GM19463 (cell line): ENCODE data around the gene UTP14C.
"Not testable (repeated sequence)": the region's sequence is repeated elsewhere in the genome, so short reads cannot be mapped to it uniquely, and the experiment has no call there.

Experiments
- ATAC-seq: cut with Tn5 transposase; IDR thresholded peaks from one replicate; pipeline ENCODE4 v1.9.1; 2021; ENCODE audit warnings: mild to moderate bottlenecking, moderate library complexity; ENCODE audit not compliant: unreplicated experiment

Gene UTP14C

DNA sequence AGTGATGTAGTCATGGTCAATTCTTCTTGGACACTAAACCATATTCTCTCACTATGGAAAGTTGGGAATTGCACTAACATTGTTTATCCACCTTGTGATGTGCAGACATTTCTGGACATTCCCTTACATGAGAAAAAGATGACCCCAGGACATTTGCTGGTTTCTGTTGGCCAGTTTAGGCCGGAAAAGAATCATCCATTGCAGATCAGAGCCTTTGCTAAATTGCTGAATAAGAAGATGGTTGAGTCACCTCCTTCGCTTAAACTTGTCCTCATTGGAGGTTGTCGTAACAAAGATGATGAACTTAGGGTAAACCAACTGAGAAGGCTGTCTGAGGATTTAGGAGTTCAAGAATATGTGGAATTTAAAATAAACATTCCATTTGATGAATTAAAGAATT, at the start of gene UTP14C:
TSS of gene UTP14C (plus strand) at position 211 of the 400 bp plus-strand sequence. CDS start 4,114 bp downstream, outside the sequence.
- ATAC-seq, result no peak

DNA sequence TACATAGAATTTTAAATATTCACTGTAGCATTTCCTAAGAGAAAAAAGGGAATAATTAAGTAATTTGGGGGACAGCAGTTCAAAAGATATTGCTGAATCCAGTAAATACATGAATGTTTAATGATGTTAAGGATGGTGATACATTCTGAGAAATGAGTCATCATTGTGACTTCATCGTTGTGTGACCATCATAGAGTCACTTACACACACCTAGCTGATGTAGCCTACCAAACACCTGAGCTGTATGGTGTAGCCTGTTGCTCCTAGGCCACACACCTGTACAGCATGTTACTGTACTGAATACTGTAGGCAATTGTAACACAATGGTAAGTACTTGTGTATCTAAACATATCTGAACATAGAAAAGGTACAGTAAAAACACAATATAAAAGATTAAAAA, 48.1 kb upstream of the UTP14C start:
- ATAC-seq, result no peak

- no peak for ATAC-seq
These were observed 47.6 kb upstream of the UTP14C start for GRCh38 chr13:51976890-51977289.

DNA sequence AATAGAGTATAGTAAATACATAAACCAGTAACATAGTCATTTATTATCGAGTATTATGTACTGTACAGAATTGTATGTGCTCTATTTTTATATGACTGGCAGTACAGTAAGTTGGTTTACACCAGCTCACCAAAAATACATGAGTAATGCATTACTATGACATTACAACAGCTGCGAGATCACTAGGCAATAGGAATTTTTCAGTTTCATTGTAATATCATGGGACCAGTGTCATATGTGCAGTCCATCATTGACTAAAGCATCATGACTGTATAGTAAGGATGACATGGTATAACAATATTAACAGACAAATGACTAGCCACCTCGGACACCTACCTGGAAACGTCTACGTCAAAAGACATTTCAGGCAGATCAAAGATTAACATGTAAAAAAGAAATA, 46.9 kb upstream of the UTP14C start:
- no peak for ATAC-seq

DNA sequence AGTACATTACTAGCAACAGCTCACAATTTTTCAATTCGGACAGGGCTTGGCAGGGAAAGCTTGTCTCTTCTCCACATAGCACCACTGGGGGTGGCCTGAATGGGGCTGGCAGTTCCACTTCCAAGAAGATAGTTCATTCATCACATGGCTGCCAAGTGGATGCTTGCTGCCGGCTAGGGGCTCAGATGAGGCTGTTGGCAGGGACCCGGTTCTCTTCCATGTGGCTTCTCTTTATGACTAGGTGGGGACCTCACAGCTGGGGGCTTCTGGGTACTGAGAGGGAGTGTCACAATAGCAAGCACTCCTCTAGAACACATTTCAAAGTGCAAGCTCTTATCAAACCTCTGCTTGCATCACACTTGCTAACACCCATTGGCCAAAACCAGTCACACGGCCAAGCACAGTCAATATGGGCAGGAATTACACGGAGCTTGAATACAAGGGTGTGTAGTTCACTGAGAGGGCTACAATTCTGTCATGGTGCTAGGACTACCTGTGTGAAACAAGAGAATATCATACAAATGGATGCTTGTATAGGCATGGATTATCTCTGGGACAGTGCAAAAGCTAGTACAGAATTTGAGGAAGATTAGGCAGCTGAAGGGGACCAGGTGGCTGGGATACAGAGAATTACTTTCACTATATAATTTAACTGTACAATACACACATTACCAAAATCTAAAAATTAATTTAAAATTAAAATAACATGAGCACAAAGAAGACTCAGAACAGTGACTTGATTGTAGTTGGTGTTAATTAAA, 45.5 kb upstream of the UTP14C start:
- no peak for ATAC-seq

DNA sequence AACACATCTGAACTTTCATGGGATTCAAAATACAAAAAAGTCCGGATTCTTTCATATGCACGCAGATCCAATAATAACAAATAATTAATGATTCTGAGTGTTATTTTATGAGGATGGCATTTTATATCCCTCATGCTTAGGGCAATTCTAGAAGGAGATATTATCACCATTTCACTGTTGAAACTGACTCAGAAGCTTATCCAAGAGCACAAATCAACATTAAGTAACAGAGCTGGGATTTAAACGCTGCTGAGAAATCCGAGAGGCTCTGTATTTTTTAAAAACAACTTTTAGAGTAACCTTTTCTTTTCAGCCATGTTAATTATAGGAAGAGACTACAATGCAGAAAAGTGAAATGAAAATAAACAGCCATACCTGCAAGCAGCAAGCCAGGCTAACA, 43.6 kb upstream of the UTP14C start:
- ATAC-seq, result no peak

DNA sequence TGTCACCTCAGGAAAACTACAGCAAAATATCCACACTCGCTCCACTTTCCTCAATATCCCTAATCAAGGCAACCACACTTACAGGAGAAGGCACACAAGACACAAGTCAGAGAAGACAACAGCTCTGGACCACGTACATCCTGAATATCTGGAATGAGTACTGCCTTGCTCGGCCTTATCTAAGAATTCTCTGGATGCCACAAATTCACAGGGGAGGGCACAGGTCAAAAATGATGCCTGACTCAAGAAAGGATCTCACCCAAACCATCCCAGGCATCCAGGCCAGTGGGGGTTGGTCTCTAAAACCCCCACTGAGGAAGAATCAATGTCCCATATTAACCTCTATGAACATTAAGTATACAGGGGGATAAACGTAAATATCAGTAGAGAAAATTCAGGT, 43.1 kb upstream of the UTP14C start:
- ATAC-seq, result no peak

DNA sequence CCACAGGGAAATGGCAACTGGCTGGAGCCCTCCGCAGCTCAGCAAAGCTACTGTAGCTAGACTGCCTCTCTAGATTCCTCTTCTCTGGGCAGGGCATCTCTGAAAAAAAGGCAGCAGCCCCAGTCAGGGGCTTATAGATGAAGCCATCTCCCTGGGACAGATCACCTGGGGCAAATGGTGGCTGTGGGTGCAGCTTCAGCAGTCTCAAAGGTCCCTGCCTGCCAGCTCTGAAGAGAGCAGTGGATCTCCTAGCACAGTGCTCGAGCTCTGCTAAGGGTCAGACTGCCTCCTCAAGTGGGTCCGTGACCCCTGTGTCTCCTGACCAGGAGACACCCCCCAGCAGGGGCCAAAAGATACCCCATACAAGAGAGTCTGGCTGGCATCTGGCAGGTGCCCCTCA, 41.2 kb upstream of the UTP14C start:
- not testable (repeated sequence) for ATAC-seq

- not testable (repeated sequence) for ATAC-seq
These were observed 39.6 kb upstream of the UTP14C start for GRCh38 chr13:51984904-51985303.

DNA sequence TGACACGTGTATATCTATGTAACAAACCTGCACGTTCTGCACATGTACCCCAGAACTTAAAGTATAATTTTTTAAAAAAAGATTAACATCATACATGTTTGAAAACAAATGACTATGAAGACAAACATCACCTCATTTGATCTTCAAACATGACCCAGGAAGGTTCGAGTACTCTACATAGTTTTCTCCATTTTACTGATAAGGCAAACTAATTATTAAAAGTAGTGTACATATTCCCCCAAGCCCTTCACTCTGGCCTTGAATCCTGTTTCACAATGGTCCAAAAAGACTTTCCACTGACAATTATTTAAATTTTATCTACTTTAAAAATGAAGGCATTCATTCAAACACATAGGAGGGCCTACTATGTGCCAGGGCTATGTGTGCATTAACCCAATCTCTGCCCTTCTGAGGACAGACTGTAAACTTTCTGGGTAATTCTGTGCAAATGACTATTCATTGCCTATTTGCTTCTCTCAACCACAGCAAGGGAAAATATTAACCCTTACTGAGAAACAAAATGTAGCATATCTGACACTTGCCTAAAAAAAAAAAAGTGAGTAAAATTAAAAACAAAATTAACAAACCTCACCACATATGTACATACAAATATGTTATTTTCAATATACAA, 35.4 kb upstream of the UTP14C start:
- no peak for ATAC-seq

DNA sequence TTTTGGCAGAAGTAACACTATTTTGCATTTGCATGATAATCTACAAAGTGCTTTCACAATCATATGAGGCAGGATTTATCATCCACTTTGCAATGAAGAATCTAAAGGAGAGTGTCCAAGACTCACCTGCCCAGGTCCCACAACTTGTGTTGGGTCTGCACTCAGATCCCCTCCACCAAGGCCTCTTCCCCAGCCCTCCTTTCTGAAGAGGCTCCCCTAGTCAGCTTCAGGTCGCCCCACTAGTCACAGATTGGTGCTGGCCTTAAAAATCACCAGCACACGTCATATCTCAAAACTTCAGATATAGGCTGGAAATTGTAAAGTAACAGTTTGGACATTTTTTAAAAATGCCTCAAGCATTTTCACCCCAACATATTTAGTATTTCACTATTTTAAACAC, 30.8 kb upstream of the UTP14C start:
- no peak for ATAC-seq

GRCh38 chr13:51995677-51996551, 28.6 kb upstream of the UTP14C start:
- ATAC-seq, result no peak

DNA sequence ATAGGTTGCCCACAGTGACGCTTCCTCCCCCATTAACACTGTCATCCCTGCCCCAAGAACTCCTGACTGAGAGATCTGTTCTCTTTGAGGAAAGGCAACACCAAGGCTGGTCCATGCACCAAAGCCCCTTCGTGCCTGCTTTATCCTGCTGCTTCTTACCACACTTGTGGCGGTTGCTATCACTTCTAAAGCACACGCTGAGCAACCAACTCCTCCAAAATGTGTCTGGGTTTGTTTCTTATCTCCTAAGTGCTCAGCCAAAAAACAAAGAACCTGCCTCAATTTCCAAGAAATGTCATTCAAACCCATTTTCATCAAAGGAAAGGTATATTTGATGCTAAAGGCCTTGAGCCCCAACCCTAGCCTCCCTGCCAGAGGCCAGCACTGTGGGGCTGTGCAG, 27.9 kb upstream of the UTP14C start:
- no peak for ATAC-seq

- no peak for ATAC-seq
These were observed 27.3 kb upstream of the UTP14C start for GRCh38 chr13:51997186-51997585.

DNA sequence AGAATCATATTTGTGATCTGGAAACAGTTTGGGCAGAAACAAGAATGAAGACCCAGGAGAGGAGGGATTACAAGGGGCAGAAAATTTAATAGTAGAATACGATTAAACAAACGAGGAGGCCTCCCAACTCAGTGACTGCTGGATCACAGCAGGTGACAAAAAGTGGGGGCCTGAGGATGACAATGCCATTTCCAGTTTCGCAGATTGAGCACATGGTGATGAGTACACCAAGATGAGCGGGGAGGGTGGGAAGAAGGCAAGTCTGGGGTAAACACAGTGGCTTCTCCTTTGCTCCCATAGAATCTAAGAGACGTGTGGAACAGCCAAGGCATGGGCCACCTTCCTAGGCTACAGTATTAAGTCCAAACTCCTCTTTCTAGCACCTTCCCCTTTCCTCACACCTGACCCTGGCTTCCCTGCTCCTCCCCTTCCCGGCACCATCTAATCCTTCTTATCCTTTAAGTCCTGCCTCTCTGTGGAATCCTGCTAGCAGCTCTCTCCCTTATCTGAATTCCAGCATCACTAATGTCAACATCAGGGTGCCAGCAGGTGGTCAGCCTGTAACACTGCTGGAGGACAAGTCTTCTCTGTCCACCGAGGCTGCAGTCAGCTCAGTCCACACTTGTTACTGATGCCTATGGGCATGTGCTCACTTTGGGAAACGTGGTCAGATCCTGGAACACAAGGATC, 26.7 kb upstream of the UTP14C start:
- no peak for ATAC-seq

- no peak for ATAC-seq
These were observed 25.6 kb upstream of the UTP14C start for GRCh38 chr13:51998723-51999509.

GRCh38 chr13:51999510-51999911, 25.0 kb upstream of the UTP14C start:
- no peak for ATAC-seq

DNA sequence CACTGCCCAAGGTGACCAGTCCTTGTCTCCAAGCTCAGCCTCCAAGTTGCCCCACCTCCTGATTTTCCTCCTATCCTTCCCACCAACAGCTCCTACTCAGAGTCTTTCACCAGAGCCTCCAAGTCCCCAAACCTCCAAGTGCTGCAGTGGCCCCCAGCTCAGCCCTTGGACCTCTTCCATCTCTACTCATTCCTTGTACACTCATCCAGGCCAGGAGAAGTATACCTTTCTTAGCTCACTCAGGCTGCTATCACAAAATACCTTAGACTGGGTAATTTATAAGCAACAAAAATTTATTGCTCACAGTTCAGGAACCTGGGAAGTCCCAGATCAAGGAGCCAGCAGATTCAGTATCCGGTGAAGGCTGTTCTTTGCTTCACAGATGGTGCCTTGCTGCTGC, 24.6 kb upstream of the UTP14C start:
- no peak for ATAC-seq

DNA sequence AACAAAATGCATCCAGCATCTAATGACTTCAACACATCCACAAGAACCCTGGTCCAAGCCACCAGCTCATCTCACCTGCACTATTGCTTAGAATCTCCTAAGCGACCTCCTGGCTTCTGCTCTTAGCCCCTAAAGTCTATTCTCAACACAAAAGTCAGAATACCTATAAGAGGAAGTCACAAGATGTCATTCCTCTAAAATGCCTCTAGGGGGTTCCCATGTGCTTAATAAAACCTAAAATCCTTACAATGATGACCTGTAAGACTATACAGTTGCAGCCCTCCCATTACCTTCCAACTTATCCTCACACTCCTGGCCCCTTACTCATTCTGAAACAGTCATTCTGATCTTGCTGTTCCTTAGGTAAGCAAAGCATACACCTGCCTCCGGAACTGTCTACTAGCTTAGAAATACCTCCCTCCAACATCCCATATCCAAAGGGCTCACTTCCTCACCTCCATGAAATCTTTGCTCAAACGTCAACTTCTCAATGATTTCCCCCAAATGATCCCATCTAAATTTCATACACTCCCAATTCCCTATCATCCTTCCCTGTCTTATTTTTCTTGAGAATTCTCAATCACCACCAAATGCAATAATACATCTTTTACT, 23.3 kb upstream of the UTP14C start:
- ATAC-seq, result peak; percentile 78

DNA sequence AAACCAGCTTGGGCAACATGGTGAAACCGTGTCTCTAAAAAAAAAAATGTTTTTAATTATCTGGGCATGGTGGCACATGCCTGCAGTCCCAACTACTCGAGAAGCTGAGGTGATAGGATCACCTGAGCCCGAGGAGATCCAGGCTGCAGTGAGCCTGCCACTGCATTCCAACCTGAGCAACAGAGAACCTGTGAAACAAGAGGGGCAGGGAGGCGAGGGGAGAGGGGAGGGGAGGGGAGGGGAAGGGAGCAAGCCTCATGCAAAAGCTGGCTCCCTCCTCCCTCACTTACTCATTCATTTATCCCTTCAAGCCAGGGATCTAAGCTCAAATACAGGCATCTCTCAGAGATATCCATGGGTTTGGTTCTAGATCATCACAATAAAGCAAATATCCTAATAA, 22.1 kb upstream of the UTP14C start:
- no peak for ATAC-seq
